ENCODE measurements around the gene BICD1. TPM values are rescaled to one million over a fixed set of nuclear protein-coding genes. Genes with fewer than 3 reads are reported as not detected.
A peak's percentile ranks its signal among the peaks of the same experiment; 100 is the strongest.

The BICD1 gene
- total and polyA plus RNA-seq, 2 of the 13 experiments (the other 11 are each of a cell fraction or from before 2014, with no cell fraction given), result 4.5 to 5.2 TPM

DNA sequence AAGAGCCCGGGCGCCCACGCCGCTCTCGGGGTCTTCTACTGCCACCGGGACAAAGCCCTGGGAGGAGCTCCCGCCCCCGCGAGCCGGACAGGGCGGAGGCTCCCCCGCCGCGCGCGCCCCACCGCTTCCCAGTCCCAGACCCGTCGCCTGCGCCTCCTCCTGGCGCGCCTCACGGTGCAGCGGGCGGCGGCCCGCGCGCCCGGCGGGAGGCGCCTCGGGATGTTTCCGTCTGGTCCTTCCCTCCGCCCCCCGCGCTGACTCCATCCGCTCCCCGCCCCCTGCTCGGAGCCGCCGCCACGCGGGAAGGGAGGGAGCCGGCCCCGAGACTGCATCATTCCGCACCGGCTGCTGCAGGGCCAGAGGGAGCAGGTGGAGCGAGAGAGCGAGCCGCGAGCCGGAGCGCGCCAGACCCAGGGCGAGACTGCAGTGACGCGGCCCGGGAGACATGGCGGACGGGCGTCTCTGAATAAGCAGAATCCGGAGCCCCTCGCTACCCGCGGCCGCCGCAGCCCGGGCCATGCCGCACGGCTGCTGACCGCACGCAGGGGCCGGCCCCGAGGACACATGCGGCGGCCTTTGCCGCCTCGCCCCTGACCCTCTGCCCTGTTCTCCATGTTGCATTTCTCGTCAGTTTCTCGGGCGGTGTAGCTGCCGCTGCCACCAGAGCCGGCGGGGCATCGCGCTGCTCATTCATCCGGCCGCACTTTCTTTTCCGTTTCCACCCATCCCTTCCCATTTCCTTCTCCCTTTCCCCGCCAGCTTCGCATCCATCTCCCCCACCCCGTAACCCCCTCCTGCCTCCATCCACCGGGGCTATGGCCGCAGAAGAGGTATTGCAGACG lies at the start of gene BICD1 (continued):
- TF ChIP-seq ZNF607 (CRISPR knock-in tag; IDR thresholded peaks at IDR 0.05; ENCODE audit: borderline replicate concordance) (peak; percentile 73; the same call in 1 of the 2 replicates), ZNF547 (CRISPR knock-in tag; IDR thresholded peaks at IDR 0.05) (peak; percentile 93), RFX5 (IDR thresholded peaks at IDR 0.05; ENCODE audit: low read depth, low read length) (0 out of 2 replicates have a peak, but pooled peaks have one; percentile 9), ZNF331 (CRISPR knock-in tag; IDR thresholded peaks at IDR 0.05) (peak; percentile 65; the same call in 1 of the 2 replicates), POLR2AphosphoS2 (IDR thresholded peaks at IDR 0.05; ENCODE audit: low read depth, low read length) (no peak), POLR2AphosphoS5 (IDR thresholded peaks at IDR 0.05; ENCODE audit: low read depth, low read length) (peak; percentile 47; the same call in 1 of the 2 replicates), JUN (CRISPR knock-in tag; IDR thresholded peaks at IDR 0.05) (no peak), ZNF614 (CRISPR knock-in tag; IDR thresholded peaks at IDR 0.05; ENCODE audit: borderline replicate concordance) (peak; percentile 65; the same call in 1 of the 2 replicates), NONO (IDR thresholded peaks at IDR 0.05) (no peak), NONO (CRISPR knock-in tag; conservative IDR thresholded peaks at IDR 0.05) (peak; percentile 40; the same call in 1 of the 2 replicates), SMARCE1 (IDR thresholded peaks at IDR 0.05; ENCODE audit: borderline replicate concordance) (no peak), ZFY (CRISPR knock-in tag; IDR thresholded peaks at IDR 0.05) (peak; percentile 80), ZNF720 (CRISPR knock-in tag; IDR thresholded peaks at IDR 0.05) (no peak), ZNF101 (CRISPR knock-in tag; IDR thresholded peaks at IDR 0.05; ENCODE audit: borderline replicate concordance, low read depth) (no peak)
- TF ChIP-seq, protein P1, sequence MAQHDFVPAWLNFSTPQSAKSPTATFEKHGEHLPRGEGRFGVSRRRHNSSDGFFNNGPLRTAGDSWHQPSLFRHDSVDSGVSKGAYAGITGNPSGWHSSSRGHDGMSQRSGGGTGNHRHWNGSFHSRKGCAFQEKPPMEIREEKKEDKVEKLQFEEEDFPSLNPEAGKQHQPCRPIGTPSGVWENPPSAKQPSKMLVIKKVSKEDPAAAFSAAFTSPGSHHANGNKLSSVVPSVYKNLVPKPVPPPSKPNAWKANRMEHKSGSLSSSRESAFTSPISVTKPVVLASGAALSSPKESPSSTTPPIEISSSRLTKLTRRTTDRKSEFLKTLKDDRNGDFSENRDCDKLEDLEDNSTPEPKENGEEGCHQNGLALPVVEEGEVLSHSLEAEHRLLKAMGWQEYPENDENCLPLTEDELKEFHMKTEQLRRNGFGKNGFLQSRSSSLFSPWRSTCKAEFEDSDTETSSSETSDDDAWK (CRISPR knock-in tag; IDR thresholded peaks at IDR 0.05), result no peak
- TF ChIP-seq, protein P2, sequence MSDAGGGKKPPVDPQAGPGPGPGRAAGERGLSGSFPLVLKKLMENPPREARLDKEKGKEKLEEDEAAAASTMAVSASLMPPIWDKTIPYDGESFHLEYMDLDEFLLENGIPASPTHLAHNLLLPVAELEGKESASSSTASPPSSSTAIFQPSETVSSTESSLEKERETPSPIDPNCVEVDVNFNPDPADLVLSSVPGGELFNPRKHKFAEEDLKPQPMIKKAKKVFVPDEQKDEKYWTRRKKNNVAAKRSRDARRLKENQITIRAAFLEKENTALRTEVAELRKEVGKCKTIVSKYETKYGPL (CRISPR knock-in tag; IDR thresholded peaks at IDR 0.05), result no peak
- TF ChIP-seq, protein P3, sequence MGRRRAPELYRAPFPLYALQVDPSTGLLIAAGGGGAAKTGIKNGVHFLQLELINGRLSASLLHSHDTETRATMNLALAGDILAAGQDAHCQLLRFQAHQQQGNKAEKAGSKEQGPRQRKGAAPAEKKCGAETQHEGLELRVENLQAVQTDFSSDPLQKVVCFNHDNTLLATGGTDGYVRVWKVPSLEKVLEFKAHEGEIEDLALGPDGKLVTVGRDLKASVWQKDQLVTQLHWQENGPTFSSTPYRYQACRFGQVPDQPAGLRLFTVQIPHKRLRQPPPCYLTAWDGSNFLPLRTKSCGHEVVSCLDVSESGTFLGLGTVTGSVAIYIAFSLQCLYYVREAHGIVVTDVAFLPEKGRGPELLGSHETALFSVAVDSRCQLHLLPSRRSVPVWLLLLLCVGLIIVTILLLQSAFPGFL (CRISPR knock-in tag; IDR thresholded peaks at IDR 0.05), result no peak
- TF ChIP-seq, protein P4, sequence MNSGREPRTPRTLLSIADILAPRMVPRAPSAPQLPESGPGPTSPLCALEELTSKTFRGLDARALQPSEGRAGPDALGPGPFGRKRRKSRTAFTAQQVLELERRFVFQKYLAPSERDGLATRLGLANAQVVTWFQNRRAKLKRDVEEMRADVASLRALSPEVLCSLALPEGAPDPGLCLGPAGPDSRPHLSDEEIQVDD (CRISPR knock-in tag; IDR thresholded peaks at IDR 0.05; ENCODE audit: borderline replicate concordance), result no peak
- TF ChIP-seq, protein P5, sequence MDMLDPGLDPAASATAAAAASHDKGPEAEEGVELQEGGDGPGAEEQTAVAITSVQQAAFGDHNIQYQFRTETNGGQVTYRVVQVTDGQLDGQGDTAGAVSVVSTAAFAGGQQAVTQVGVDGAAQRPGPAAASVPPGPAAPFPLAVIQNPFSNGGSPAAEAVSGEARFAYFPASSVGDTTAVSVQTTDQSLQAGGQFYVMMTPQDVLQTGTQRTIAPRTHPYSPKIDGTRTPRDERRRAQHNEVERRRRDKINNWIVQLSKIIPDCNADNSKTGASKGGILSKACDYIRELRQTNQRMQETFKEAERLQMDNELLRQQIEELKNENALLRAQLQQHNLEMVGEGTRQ (IDR thresholded peaks at IDR 0.05; ENCODE audit: low read depth, low read length), result no peak
- TF ChIP-seq, protein P5 (CRISPR knock-in tag; IDR thresholded peaks at IDR 0.05; ENCODE audit: borderline replicate concordance), result no peak
- TF ChIP-seq, protein P6, sequence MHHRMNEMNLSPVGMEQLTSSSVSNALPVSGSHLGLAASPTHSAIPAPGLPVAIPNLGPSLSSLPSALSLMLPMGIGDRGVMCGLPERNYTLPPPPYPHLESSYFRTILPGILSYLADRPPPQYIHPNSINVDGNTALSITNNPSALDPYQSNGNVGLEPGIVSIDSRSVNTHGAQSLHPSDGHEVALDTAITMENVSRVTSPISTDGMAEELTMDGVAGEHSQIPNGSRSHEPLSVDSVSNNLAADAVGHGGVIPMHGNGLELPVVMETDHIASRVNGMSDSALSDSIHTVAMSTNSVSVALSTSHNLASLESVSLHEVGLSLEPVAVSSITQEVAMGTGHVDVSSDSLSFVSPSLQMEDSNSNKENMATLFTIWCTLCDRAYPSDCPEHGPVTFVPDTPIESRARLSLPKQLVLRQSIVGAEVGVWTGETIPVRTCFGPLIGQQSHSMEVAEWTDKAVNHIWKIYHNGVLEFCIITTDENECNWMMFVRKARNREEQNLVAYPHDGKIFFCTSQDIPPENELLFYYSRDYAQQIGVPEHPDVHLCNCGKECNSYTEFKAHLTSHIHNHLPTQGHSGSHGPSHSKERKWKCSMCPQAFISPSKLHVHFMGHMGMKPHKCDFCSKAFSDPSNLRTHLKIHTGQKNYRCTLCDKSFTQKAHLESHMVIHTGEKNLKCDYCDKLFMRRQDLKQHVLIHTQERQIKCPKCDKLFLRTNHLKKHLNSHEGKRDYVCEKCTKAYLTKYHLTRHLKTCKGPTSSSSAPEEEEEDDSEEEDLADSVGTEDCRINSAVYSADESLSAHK (CRISPR knock-in tag; IDR thresholded peaks at IDR 0.05; ENCODE audit: borderline replicate concordance), result no peak

Measured in HepG2 (cell line).